NT2/D1 (cell line): Measurements from ENCODE around the gene CDK5RAP1.

Experiments
- SUZ12 ChIP-seq: IDR thresholded peaks from 2 replicates; pipeline ENCODE4 v1.6.1; 2011; ENCODE audit not compliant: insufficient read length, insufficient read depth; ENCODE audit errors: extremely low read depth
- YY1 ChIP-seq: IDR thresholded peaks from 2 replicates; pipeline ENCODE4 v1.6.1; 2011; ENCODE audit not compliant: insufficient read length, insufficient read depth

DNA sequence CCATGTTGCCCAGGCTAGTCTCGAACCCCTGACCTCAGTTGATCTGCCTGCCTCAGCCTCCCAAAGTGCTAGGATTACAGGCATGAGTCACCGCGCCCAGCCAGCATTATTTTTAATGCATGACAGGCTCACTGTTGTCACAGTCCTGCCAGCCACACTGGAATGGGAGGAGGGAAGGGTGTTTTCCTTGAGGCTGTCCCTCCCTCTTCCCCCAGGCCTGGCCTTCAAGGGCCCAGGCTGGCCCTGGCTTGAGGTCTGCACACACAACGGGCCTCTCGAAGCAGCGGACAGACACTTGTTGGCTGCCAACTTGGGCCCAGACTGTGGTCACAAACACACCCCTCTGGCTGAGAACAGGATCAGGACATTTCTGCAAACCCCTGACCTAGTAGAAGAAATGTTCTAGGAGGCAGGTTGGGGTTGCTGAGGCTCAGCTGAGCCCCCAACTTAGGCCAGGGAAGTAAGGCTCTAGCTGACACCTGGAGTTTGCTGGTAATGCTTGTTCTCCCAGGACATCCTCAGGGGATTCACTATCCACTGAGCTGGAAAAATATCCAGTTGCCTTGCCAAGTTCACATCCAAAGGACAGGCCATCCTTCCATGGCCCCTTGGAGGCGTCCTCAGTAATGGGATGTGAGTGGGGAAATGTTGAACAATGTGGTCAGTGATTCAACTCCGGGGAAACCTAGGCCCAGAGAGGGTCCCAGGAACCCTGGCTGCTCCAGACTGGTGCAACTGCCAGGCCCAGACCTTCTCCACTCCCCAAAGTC, 32.3 kb upstream of the CDK5RAP1 start:
- TF ChIP-seq SUZ12 (no peak), YY1 (no peak)
